H9 (cell line): ENCODE measurements around the gene TSEN34. TPM values are rescaled to one million over a fixed set of nuclear protein-coding genes. Genes with fewer than 3 reads are reported as not detected.

Experiments
- DNase-seq: peaks from one replicate; pipeline ENCODE4 v3.0.0-alpha.2; 2017
- H2AFZ ChIP-seq: one replicate; pipeline ENCODE4 v1.6.1; 2013; ENCODE audit warnings: mild to moderate bottlenecking, low read length, control low read depth, moderate library complexity
- H2AK5ac ChIP-seq: 2 replicates; pipeline ENCODE4 v1.6.1; 2013; ENCODE audit warnings: low read length, control low read depth, mixed read lengths; ENCODE audit not compliant: insufficient read length
- H2BK120ac ChIP-seq: one replicate; pipeline ENCODE4 v1.6.1; 2013; ENCODE audit warnings: low read depth, mild to moderate bottlenecking, low read length, control low read depth, inconsistent platforms; ENCODE audit not compliant: poor library complexity, severe bottlenecking
- H2BK12ac ChIP-seq: 2 replicates; pipeline ENCODE4 v1.6.1; 2013; ENCODE audit warnings: low read length, control low read depth, mixed read lengths, low read depth; ENCODE audit not compliant: insufficient read length
- H2BK15ac ChIP-seq: 2 replicates; pipeline ENCODE4 v1.6.1; 2013; ENCODE audit warnings: low read depth, low read length, control low read depth
- H2BK20ac ChIP-seq: one replicate; pipeline ENCODE4 v1.6.1; 2013; ENCODE audit warnings: low read depth, mild to moderate bottlenecking, low read length, control low read depth, inconsistent platforms; ENCODE audit not compliant: poor library complexity, severe bottlenecking
- H2BK5ac ChIP-seq: 2 replicates; pipeline ENCODE4 v1.6.1; 2013; ENCODE audit warnings: low read length, control low read depth, mixed read lengths; ENCODE audit not compliant: insufficient read length
- H3K14ac ChIP-seq: 2 replicates; pipeline ENCODE4 v1.6.1; 2013; ENCODE audit warnings: low read length, control low read depth; ENCODE audit not compliant: insufficient read depth
- H3K18ac ChIP-seq: 2 replicates; pipeline ENCODE4 v1.6.1; 2013; ENCODE audit warnings: low read depth, mild to moderate bottlenecking, mixed read lengths, low read length, control low read depth; ENCODE audit not compliant: insufficient read length
- H3K23ac ChIP-seq: 2 replicates; pipeline ENCODE4 v1.6.1; 2013; ENCODE audit warnings: low read length, control low read depth, mixed read lengths, low read depth; ENCODE audit not compliant: insufficient read length
- H3K23me2 ChIP-seq: 2 replicates; pipeline ENCODE4 v1.6.1; 2013; ENCODE audit warnings: low read depth, mild to moderate bottlenecking, mixed read lengths, low read length, control low read depth; ENCODE audit not compliant: insufficient read length, poor library complexity, severe bottlenecking
- H3K27ac ChIP-seq: 2 replicates; pipeline ENCODE4 v1.5.1; 2013; ENCODE audit warnings: low read length, control low read depth, mixed read lengths, low read depth; ENCODE audit not compliant: insufficient read length
- H3K27me3 ChIP-seq: 2 replicates; pipeline ENCODE4 v1.6.1; 2013; ENCODE audit warnings: low read length, control low read depth, inconsistent platforms; ENCODE audit not compliant: insufficient read depth
- H3K4ac ChIP-seq: 2 replicates; pipeline ENCODE4 v1.6.1; 2013; ENCODE audit warnings: low read depth, mild to moderate bottlenecking, control low read depth, inconsistent platforms, low read length, moderate library complexity
- H3K4me1 ChIP-seq: 2 replicates; pipeline ENCODE4 v1.6.1; 2013; ENCODE audit warnings: low read length, control low read depth, inconsistent platforms; ENCODE audit not compliant: insufficient read depth
- H3K4me2 ChIP-seq: 2 replicates; pipeline ENCODE4 v1.6.1; 2013; ENCODE audit warnings: low read length, control low read depth, mixed read lengths; ENCODE audit not compliant: insufficient read length, insufficient read depth
- H3K56ac ChIP-seq: 2 replicates; pipeline ENCODE4 v1.6.1; 2013; ENCODE audit warnings: low read depth, mild to moderate bottlenecking, mixed read lengths, low read length, control low read depth; ENCODE audit not compliant: insufficient read length
- H3K79me1 ChIP-seq: 2 replicates; pipeline ENCODE4 v1.6.1; 2013; ENCODE audit warnings: low read depth, mild to moderate bottlenecking, moderate library complexity, low read length, control low read depth, inconsistent platforms; ENCODE audit not compliant: insufficient read depth, poor library complexity, severe bottlenecking
- H3K79me2 ChIP-seq: 2 replicates; pipeline ENCODE4 v1.6.1; 2013; ENCODE audit warnings: low read length, control low read depth, inconsistent platforms; ENCODE audit not compliant: insufficient read depth
- H3K9ac ChIP-seq: 2 replicates; pipeline ENCODE4 v1.6.1; 2013; ENCODE audit warnings: low read length, control low read depth, mixed read lengths; ENCODE audit not compliant: insufficient read length; ENCODE audit errors: extremely low read depth
- H3K9me3 ChIP-seq: one replicate; pipeline ENCODE4 v1.6.1; 2013; ENCODE audit warnings: low read depth, low read length, inconsistent platforms; ENCODE audit not compliant: control insufficient read depth
- H3T11ph ChIP-seq: one replicate; pipeline ENCODE4 v1.6.1; 2013; ENCODE audit warnings: mild to moderate bottlenecking, low read length, control low read depth, inconsistent platforms
- H4K20me1 ChIP-seq: one replicate; pipeline ENCODE4 v1.6.1; 2013; ENCODE audit not compliant: control insufficient read depth, insufficient read length, insufficient read depth
- H4K5ac ChIP-seq: 2 replicates; pipeline ENCODE4 v1.6.1; 2013; ENCODE audit warnings: low read depth, mild to moderate bottlenecking, mixed read lengths, low read length, control low read depth; ENCODE audit not compliant: insufficient read length
- H4K8ac ChIP-seq: replicated peaks from 2 replicates; pipeline ENCODE4 v1.6.1; 2013; ENCODE audit warnings: low read length, control low read depth, mixed read lengths, low read depth; ENCODE audit not compliant: insufficient read length
- H4K91ac ChIP-seq: 2 replicates; pipeline ENCODE4 v1.6.1; 2013; ENCODE audit warnings: low read depth, mild to moderate bottlenecking, moderate library complexity, mixed read lengths, low read length, control low read depth; ENCODE audit not compliant: insufficient read length
- H3K27ac Mint-ChIP-seq, 3 experiments: 2 replicates in 2 of 3; 3 replicates in 1 of 3; pipeline ENCODE4 v1.8.0; 2020 to 2021; ENCODE audit warnings: mixed read lengths in 3 of 3, mild to moderate bottlenecking in 1 of 3, moderate library complexity in 1 of 3
- H3K27me3 Mint-ChIP-seq: 2 replicates; pipeline ENCODE4 v1.8.0; 2021; ENCODE audit warnings: low read depth, mild to moderate bottlenecking, moderate library complexity, mixed read lengths
- H3K36me3 Mint-ChIP-seq, 3 experiments: 2 replicates in 2 of 3; 3 replicates in 1 of 3; pipeline ENCODE4 v1.8.0; 2020 to 2021; ENCODE audit warnings: low read depth in 3 of 3, mixed read lengths in 3 of 3; ENCODE audit not compliant: insufficient read depth in 1 of 3
- H3K4me1 Mint-ChIP-seq, 2 experiments: 2 replicates each; pipeline ENCODE4 v1.8.0; 2020; ENCODE audit warnings: mixed read lengths in 2 of 2
- H3K4me3 Mint-ChIP-seq, 2 experiments: 2 replicates in 1 of 2; 3 replicates in 1 of 2; pipeline ENCODE4 v1.8.0; 2020 to 2021; ENCODE audit warnings: mild to moderate bottlenecking in 2 of 2, mixed read lengths in 2 of 2, moderate library complexity in 1 of 2
- H3K9me3 Mint-ChIP-seq, 2 experiments: 2 replicates in 1 of 2; 3 replicates in 1 of 2; pipeline ENCODE4 v1.8.0; 2020; ENCODE audit warnings: mild to moderate bottlenecking in 2 of 2, mixed read lengths in 2 of 2, moderate library complexity in 1 of 2
- WGBS: extraction: QIAGEN DNeasy Blood & Tissue Kit; methylation state at CpG from one replicate; pipeline ENCODE4 v1.1.7; 2013; ENCODE audit warnings: missing lambda C conversion rate, low lambda C conversion rate, mixed read lengths; ENCODE audit not compliant: insufficient read length; ENCODE audit errors: extremely low coverage; 5-methylcytosine and 5-hydroxymethylcytosine counted together
- total RNA-seq: library from RNA; stranded (reverse); gene quantifications from 2 replicates; pipeline ENCODE4 v1.2.1, GENCODE V29; 2021
- TF ChIP-seq, protein P1 (sequence below): fragments of 200-600 bp; sonication (generic); conservative IDR thresholded peaks from 3 replicates; pipeline ENCODE4 v1.8.0; 2021; ENCODE audit warnings: antibody characterized with exemption, mild to moderate bottlenecking

Gene TSEN34
- total RNA-seq, 1 experiment from 2014 or later, result 28.3 TPM

- peaks cover 13 to 29% of the 10 kb centered on the region in 2 experiments for H3K4me1 Mint-ChIP-seq
- Histone ChIP-seq H3K79me2 (no peaks in the 10 kb centered on the region), H3K4me2 (peak overlapping the region; percentile 70), H3K56ac (no peak overlapping the region), H4K8ac (no peak overlapping the region), H3T11ph (no peak overlapping the region), H3K4ac (no peak overlapping the region), H4K91ac (no peak overlapping the region), H3K18ac (no peak overlapping the region), H3K4me1 (peaks cover 3% of the 10 kb centered on the region; the same call in 1 of the 2 replicates), H3K23ac (no peak overlapping the region), H3K9ac (peak overlapping the region; percentile 44), H2AK5ac (no peak overlapping the region), H3K23me2 (peaks cover 11% of the 10 kb centered on the region), H2BK15ac (no peak overlapping the region), H2AFZ (no peak overlapping the region), H3K27me3 (no peaks in the 10 kb centered on the region), H3K9me3 (no peaks in the 10 kb centered on the region), H2BK20ac (no peak overlapping the region), H4K20me1 (peaks cover 3% of the 10 kb centered on the region), H3K27ac (no peak overlapping the region), H2BK12ac (no peak overlapping the region), H2BK120ac (no peak overlapping the region), H3K79me1 (no peaks in the 10 kb centered on the region), H2BK5ac (no peak overlapping the region), H3K14ac (no peak overlapping the region), H4K5ac (no peak overlapping the region)
- peak overlapping the region; percentile 87 to 93 for H3K4me3 Mint-ChIP-seq
- H3K36me3 Mint-ChIP-seq, result peaks cover 22 to 49% (median 47%) of the 10 kb centered on the region in 3 experiments
- H3K9me3 Mint-ChIP-seq, result no peaks in the 10 kb centered on the region
- no CpG with 5 or more reads among the region's 12 CpGs for WGBS
- peak; percentile 34 for DNase-seq
- TF ChIP-seq, protein P1, sequence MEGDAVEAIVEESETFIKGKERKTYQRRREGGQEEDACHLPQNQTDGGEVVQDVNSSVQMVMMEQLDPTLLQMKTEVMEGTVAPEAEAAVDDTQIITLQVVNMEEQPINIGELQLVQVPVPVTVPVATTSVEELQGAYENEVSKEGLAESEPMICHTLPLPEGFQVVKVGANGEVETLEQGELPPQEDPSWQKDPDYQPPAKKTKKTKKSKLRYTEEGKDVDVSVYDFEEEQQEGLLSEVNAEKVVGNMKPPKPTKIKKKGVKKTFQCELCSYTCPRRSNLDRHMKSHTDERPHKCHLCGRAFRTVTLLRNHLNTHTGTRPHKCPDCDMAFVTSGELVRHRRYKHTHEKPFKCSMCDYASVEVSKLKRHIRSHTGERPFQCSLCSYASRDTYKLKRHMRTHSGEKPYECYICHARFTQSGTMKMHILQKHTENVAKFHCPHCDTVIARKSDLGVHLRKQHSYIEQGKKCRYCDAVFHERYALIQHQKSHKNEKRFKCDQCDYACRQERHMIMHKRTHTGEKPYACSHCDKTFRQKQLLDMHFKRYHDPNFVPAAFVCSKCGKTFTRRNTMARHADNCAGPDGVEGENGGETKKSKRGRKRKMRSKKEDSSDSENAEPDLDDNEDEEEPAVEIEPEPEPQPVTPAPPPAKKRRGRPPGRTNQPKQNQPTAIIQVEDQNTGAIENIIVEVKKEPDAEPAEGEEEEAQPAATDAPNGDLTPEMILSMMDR, result no peak
- peak overlapping the region; percentile 55 to 92 (median 91); a peak in 6 of 7 replicates for H3K27ac Mint-ChIP-seq
- no peaks in the 10 kb centered on the region for H3K27me3 Mint-ChIP-seq
Measured at GRCh38 chr19:54188215-54188871, 2.8 kb upstream of the TSEN34 start.
